ENCODE data around the gene KIAA1328. TPM values are rescaled to one million over a fixed set of nuclear protein-coding genes. Genes with fewer than 3 reads are reported as not detected.

The KIAA1328 gene
- total and polyA plus RNA-seq, 7 donors = 2.1 to 18.9 (median 12.5) TPM

- no peak overlapping the region for H3K4me3 ChIP-seq
Observed at GRCh38 chr18:36912887-36913286, 84.0 kb downstream of the KIAA1328 start.

GRCh38 chr18:36917907-36918306 is 89.0 kb downstream of the KIAA1328 start:
- intact Hi-C loops (cut with DNase I) = no loop called here
- no peak for DNase-seq
- no peak overlapping the region for H3K27ac ChIP-seq
- H3K9me3 ChIP-seq = no peaks in the 10 kb centered on the region
- TF ChIP-seq, protein P1, sequence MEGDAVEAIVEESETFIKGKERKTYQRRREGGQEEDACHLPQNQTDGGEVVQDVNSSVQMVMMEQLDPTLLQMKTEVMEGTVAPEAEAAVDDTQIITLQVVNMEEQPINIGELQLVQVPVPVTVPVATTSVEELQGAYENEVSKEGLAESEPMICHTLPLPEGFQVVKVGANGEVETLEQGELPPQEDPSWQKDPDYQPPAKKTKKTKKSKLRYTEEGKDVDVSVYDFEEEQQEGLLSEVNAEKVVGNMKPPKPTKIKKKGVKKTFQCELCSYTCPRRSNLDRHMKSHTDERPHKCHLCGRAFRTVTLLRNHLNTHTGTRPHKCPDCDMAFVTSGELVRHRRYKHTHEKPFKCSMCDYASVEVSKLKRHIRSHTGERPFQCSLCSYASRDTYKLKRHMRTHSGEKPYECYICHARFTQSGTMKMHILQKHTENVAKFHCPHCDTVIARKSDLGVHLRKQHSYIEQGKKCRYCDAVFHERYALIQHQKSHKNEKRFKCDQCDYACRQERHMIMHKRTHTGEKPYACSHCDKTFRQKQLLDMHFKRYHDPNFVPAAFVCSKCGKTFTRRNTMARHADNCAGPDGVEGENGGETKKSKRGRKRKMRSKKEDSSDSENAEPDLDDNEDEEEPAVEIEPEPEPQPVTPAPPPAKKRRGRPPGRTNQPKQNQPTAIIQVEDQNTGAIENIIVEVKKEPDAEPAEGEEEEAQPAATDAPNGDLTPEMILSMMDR (IDR thresholded peaks at IDR 0.05) = no peak
- no peak for TF ChIP-seq POLR2A (IDR thresholded peaks at IDR 0.05)
- no peak for TF ChIP-seq POLR2AphosphoS5 (IDR thresholded peaks at IDR 0.05)
- TF ChIP-seq EP300 (IDR thresholded peaks at IDR 0.05) = no peak
- 86% methylated on average over 3 of the region's 3 CpGs for WGBS, 2 donors
- no peaks in the 10 kb centered on the region for H3K4me1 ChIP-seq
- no peaks in the 10 kb centered on the region for H3K36me3 ChIP-seq
- no peaks in the 10 kb centered on the region for H3K27me3 ChIP-seq
- H3K4me3 ChIP-seq = no peak overlapping the region

More at GRCh38 chr18:36912887-36913286, 84.0 kb downstream of the KIAA1328 start:
- no peak for TF ChIP-seq EP300 (IDR thresholded peaks at IDR 0.05)
- TF ChIP-seq, protein P1 (IDR thresholded peaks at IDR 0.05) = no peak
- no peak for TF ChIP-seq POLR2A (IDR thresholded peaks at IDR 0.05)
- no peak for TF ChIP-seq POLR2AphosphoS5 (IDR thresholded peaks at IDR 0.05)
- Histone ChIP-seq H3K9me3 (no peaks in the 10 kb centered on the region), H3K27ac (no peak overlapping the region), H3K4me1 (no peaks in the 10 kb centered on the region), H3K36me3 (no peaks in the 10 kb centered on the region), H3K27me3 (no peaks in the 10 kb centered on the region)
- DNase-seq = no peak
- intact Hi-C loops (cut with DNase I) = no loop called here
- 51 to 84% methylated on average over 1 of the region's 1 CpG for WGBS, 2 donors

DNA sequence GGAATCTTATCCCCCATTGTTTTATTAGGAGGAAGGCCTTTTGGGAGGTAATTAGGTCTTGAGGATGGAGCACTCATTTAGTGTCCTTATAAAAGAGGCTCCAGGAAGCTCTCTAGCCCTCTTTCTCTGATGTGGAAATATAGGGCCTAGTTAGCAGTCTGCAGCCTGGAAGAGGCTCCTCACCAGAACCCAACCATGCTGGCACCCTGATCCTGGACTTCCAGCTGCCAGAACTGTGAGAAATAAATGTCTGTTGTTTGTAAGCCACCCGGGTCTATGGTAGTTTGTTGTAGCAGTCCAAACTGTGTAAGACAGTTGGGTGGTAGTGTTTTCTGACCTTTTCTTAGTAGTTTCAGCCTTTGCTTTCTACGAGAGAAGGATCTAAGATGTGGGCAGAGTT is 100.7 kb downstream of the KIAA1328 start:
- intact Hi-C loops (cut with DNase I) = no loop called here
- Histone ChIP-seq H3K36me3 (peaks cover 0 to 5% (median 0%) of the 10 kb centered on the region in 4 donors), H3K27ac (no peak overlapping the region), H3K4me1 (peaks cover 0 to 2% (median 0%) of the 10 kb centered on the region in 4 donors), H3K4me3 (no peak overlapping the region), H3K9me3 (no peaks in the 10 kb centered on the region), H3K27me3 (no peaks in the 10 kb centered on the region)
- DNase-seq = no peak
- WGBS, 2 donors = 94% methylated on average over 2 of the region's 2 CpGs
- TF ChIP-seq POLR2A (IDR thresholded peaks at IDR 0.05) = no peak
- TF ChIP-seq POLR2AphosphoS5 (IDR thresholded peaks at IDR 0.05) = no peak
- TF ChIP-seq EP300 (IDR thresholded peaks at IDR 0.05) = no peak
- TF ChIP-seq, protein P1 (IDR thresholded peaks at IDR 0.05) = no peak

- no peak for DNase-seq
- Histone ChIP-seq H3K9me3 (no peaks in the 10 kb centered on the region), H3K27me3 (no peaks in the 10 kb centered on the region), H3K36me3 (peaks cover 0 to 5% (median 0%) of the 10 kb centered on the region in 4 donors), H3K27ac (no peak overlapping the region), H3K4me1 (peaks cover 0 to 2% (median 0%) of the 10 kb centered on the region in 4 donors), H3K4me3 (no peak overlapping the region)
- TF ChIP-seq POLR2A (IDR thresholded peaks at IDR 0.05) (no peak), POLR2AphosphoS5 (IDR thresholded peaks at IDR 0.05) (no peak), EP300 (IDR thresholded peaks at IDR 0.05) (no peak)
- TF ChIP-seq, protein P1 (IDR thresholded peaks at IDR 0.05) = no peak
- WGBS, 2 donors = 95% methylated on average over 4 of the region's 4 CpGs
- intact Hi-C loops (cut with DNase I) = no loop called here
Observed at GRCh38 chr18:36931106-36931505, 102.2 kb downstream of the KIAA1328 start.

- TF ChIP-seq, protein P1 (IDR thresholded peaks at IDR 0.05) = no peak
- TF ChIP-seq POLR2AphosphoS5 (IDR thresholded peaks at IDR 0.05) (no peak), EP300 (IDR thresholded peaks at IDR 0.05) (no peak), POLR2A (IDR thresholded peaks at IDR 0.05) (no peak)
- no peak for DNase-seq
Observed at GRCh38 chr18:36933552-36933951, 104.6 kb downstream of the KIAA1328 start.

More at GRCh38 chr18:36933552-36933951, 104.6 kb downstream of the KIAA1328 start:
- H3K4me1 ChIP-seq = peaks cover 0 to 2% (median 0%) of the 10 kb centered on the region in 4 donors
- H3K27me3 ChIP-seq = no peaks in the 10 kb centered on the region
- no peak overlapping the region for H3K4me3 ChIP-seq
- intact Hi-C loops (cut with DNase I) = no loop called here
- peaks cover 0 to 4% (median 0%) of the 10 kb centered on the region in 4 donors for H3K9me3 ChIP-seq
- H3K36me3 ChIP-seq = peaks cover 0 to 12% (median 0%) of the 10 kb centered on the region in 4 donors
- 97% methylated on average over 2 of the region's 2 CpGs for WGBS, 2 donors
- no peak overlapping the region for H3K27ac ChIP-seq
